HG03558 (cell line): ENCODE measurements around the gene SH3PXD2A.

ENCODE experiments used
- ATAC-seq: cut with Tn5 transposase; IDR thresholded peaks from one replicate; pipeline ENCODE4 v1.9.1; 2021; ENCODE audit warnings: moderate number of reproducible peaks; ENCODE audit not compliant: unreplicated experiment; ENCODE audit errors: extremely low read depth

SH3PXD2A gene

GRCh38 chr10:103757531-103758293, 97.7 kb downstream of the SH3PXD2A start:
- ATAC-seq = no peak

DNA sequence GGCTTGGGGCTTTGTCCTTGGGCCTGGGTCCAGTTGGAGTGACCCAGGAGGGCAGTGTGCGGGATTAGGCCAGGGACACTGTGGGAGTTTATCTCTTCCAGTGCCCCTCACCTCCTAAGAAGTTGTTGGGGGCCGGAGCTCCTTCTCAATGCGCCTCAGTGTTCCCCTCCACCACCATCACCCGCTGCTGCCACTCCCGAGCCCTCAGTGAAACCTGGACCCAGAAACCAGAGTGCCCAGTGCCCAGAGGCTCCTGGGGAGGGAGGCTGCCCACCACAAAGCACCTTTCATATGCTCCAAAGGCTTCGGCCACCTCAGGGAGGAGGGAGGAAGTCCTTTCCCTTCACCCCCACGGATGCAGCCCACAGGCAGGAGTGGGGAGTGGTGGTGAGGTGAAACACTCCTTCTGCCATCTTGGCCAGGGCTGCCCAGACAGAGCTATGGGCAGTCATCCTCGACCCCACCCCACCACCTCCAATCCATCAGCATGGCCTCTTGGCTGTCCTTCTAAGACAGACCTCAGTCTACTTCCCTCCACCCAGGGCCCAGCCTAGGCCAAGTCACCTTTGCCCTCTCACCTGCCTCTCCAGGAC, 99.0 kb downstream of the SH3PXD2A start:
- ATAC-seq = no peak

- no peak for ATAC-seq
Measured at GRCh38 chr10:103752680-103753248, 102.6 kb downstream of the SH3PXD2A start.

DNA sequence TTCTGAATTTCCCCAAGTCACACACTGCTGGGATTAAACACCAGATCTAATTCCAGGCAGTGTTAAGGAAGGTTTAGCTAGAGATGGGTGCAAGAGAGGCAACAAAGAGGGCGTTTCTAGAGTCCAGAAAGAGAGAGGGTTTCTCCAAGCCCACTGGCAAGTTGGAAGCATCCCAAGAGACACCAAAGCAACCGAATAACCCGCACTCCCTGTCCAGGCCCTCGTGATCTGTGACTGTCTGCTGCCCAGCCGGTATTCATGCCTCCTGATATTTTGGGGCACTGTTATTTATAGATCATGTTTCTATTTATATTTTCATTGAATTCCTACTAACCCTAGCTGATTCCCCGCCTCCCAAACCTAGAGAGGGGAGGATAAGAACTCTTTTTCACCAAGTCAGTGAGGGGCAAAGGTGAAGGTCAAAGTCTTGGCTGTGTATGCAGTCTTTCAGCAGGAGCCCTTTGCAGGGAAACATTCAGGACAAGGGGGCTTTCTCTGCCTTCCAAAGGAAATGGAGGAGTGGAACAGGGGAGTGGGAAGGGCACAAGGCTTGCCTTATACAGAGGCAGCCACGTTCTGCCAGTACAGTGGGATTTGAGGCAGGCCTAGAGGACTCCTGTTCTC, 103.6 kb downstream of the SH3PXD2A start:
- no peak for ATAC-seq

- ATAC-seq = no peak
Measured at GRCh38 chr10:103750836-103751235, 104.5 kb downstream of the SH3PXD2A start.

DNA sequence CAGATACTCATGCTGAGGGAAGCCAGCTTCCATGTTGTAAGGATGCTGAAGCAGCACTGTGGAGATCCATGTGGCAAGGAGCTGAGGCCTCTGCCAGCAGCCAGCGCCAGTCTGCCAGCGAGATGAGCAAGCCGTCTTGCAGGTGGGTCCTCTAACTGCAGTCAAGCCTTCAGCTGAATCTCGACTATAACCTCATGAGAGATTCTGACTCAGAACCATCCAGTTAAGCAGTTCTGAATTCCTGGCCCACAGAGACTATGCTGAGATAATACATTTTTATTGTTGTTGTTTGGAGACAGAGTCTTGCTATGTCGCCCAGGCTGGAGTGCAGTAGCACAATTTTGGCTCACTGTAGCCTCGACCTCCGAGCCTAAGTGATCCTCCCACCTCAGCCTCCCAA, 105.6 kb downstream of the SH3PXD2A start:
- ATAC-seq = no peak

GRCh38 chr10:103748020-103748419, 107.4 kb downstream of the SH3PXD2A start:
- no peak for ATAC-seq

DNA sequence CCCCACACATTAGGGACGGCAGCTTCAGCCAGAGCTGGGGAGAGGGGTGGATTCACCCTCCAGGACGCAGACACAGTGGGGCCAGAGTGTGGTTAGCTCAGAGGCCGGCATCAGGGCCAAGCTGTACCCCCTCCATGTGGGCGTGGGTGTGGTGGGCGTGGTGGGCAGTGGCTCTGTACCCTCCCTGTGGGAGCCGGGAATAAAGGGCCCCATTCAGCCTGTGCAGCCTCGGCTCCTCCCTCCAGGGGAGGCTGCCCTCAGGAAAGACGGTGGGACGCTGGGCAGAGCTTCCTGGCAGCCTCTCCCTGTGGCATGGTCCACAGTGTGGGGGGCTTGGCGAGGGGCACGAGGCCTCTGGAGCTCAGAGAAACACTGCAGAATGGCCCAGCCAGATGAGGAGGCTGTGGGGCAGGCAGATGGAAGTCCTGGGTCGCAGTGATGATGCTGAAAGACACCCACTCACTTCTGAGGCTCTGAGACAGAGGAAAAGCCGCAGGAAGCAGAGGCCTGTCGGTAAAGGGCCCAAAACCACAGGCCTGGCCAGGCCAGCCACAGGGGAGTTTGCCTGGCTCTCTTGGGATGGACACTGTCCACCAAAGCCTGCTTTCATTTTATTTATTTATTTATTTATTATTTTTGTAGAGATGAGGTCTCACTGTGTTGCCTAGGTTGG, 108.0 kb downstream of the SH3PXD2A start:
- no peak for ATAC-seq

GRCh38 chr10:103746598-103746997, 108.8 kb downstream of the SH3PXD2A start:
- no peak for ATAC-seq

DNA sequence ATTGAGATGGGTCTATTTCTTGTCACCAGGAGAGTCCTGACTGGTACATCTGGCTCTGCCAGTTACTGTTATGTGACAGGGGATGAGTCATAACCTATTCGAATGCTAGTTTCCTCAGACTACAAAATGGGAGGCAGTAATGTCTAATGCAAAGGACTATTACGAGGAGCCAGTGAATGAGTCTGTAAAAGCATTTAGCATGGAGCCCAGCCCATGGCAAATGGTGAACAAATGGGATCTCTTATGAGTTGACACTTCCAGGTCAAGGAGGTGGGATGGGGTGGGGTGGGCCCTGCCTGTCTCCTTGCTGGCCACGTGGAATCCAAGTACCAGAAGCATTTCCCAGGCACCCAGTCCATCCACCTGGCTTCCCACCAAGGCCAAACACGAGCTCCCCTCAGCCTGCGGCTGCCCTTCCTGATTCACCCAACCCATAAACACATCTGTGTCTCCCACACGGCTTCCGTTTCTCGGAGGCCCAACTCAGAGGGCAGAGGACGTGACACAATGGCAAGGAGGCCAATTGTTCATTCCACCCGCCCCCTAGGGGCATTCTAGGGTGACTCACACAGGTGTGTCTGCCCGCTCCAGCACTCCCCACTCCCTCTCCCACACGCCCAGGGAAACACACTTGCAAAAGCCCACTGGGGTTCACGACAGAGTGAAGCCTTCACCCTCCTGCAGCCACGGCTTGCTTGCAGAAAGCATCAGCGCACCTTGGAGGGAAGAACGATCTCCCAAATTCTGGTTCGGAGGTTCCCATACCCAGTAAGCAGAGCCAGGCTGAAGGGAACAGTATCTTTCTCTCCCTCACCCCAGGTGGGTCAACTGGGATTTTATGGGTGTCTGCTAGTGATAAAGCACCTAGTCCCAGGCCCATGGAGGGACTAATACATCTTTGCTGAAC, 109.8 kb downstream of the SH3PXD2A start:
- no peak for ATAC-seq

- ATAC-seq = no peak
Measured at GRCh38 chr10:103742824-103743223, 112.6 kb downstream of the SH3PXD2A start.

DNA sequence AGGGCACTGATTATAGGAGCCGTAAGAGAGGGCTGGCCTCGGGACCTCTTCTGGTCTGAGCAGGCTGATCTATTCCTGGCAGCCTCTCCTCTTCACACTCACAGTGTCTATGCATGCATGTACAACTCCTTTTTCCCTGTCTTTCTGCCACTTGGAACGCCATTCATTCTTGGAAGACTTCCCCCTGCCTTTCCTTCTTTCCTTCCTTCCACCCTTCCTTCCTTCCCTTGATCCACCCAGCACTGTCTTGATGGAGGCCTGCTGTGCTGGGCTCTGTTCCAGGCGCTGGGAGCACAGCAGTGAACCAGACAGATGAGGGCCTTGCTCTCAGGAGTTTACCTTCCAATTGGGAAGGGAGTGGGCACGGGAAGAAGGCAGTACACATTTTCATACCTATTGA, 114.8 kb downstream of the SH3PXD2A start:
- ATAC-seq = no peak

DNA sequence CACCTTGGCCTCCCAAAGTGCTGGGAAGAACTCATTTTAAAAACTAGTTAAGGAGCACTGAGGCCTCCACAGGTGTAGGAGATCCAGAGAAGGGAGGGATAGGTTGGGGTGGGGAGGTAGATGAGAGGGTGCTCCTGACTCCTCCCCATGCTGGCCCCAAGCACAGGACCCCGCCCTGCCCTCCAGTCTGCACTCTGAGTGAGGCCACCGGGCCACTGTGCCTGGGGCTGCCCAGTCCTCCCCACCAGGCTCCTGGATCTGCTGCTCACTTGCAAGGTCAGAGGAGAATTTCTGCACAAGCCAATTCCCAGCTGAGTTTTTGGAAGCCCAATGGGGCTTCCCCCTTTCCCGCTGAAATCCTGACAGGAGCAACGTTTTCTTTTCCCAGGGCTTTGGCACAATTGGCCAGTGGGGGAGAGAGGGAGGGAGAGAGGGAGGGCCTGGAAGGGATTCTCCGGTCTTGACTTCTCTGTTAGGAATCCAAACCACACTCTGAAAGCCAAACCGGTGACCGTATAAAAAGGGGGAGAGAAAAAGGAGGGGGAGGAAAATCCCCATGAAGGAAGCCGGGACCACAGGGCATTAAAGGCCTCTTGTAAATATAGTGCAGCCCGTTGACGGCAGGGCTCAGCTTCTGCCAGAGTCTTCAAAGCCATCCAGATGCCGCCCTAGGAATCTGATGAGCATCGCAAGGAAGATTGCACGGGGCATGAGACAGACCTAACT, 116.2 kb downstream of the SH3PXD2A start:
- no peak for ATAC-seq

- ATAC-seq = no peak
Measured at GRCh38 chr10:103737735-103738367, 117.5 kb downstream of the SH3PXD2A start.

DNA sequence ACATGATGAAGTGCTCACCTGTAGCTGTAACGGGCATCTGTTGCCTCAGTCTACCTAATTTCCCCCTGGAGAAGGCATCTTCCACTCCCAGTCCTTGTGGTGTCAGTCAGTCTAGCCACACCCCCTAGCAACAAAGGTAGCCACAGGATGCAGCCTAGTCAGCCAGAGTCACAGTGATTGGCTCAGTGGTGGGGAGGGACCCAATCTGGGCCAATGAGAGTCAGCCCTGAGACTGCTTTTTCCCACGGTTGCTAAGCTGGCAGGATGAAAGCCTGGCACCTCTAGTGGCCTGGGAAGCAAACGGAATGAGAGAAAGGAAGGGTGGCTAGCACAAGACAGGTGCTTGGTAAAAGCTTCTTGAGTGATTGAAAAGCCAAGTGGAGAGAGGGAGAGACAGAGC, 118.6 kb downstream of the SH3PXD2A start:
- ATAC-seq = no peak

DNA sequence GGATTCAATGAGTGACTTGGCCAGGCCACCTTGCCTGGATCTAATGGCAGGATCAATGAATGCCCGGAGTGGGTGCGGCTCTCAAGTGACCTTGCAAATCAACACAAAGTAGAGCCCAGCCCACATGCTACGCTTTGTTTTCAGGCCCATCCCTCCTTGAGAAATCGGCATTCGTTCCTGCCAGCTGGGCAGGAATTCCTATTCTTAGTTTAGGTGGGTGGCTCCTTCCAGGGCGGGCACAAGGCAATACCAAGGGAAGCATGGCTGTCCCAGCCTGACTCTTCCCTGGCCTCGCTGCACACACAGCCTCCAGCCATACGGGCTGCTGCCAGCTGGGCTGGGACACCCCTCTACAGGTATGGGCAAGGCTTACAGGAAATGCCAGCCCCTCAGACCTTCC, 119.3 kb downstream of the SH3PXD2A start:
- no peak for ATAC-seq

- no peak for ATAC-seq
Measured at GRCh38 chr10:103734731-103735130, 120.6 kb downstream of the SH3PXD2A start.

DNA sequence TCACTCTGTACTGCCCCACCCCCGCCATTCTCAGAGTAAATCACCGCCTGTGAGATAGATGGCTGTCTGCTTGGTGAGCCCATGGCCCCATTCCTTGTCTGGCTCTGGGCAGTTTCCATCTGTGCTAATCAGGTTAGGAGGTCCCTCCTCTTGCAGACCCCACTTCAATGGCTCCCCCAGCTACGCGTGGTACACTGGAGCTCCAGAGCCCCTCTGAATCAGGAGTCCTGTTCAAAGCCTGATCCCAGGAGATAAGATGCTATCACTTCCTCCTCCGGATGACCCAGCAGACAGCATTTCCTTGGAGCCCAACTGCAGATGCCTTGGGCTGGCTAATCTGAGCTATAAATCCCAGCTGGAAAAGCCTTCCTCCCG, 122.3 kb downstream of the SH3PXD2A start:
- no peak for ATAC-seq
